Keratinocyte (primary cell): Measurements from ENCODE around the gene MAP2K5. TPM values are rescaled to one million over a fixed set of nuclear protein-coding genes. Genes with fewer than 3 reads are reported as not detected.
A peak's percentile ranks its signal among the peaks of the same experiment; 100 is the strongest.

Experiments
- DNase-seq: peaks from one replicate; pipeline ENCODE4 v3.0.0-alpha.2; 2011; ENCODE audit warnings: low read depth, missing footprints, low spot score
- FAIRE-seq: peaks from 2 replicates; lab custom pipeline; 2011; peaks lifted over from hg19 to GRCh38; lab: Jason Lieb, UNC
- H2AFZ ChIP-seq: 2 replicates; pipeline ENCODE4 v1.6.0; 2012; ENCODE audit warnings: low read length, control low read depth, inconsistent platforms; ENCODE audit not compliant: control insufficient read depth
- H3K27ac ChIP-seq: 2 replicates; pipeline ENCODE4 v1.5.1; 2011; ENCODE audit warnings: low read length; ENCODE audit not compliant: control insufficient read depth, insufficient read depth
- H3K27me3 ChIP-seq: 3 replicates; pipeline ENCODE4 v1.6.0; 2011; ENCODE audit warnings: low read length; ENCODE audit not compliant: control insufficient read depth, insufficient read depth; ENCODE audit errors: extremely low read depth
- H3K36me3 ChIP-seq, 2 experiments: 2 replicates in 1 of 2; 3 replicates in 1 of 2; pipeline ENCODE4 v1.5.1; 2011; ENCODE audit warnings: low read length in 2 of 2, mild to moderate bottlenecking in 1 of 2; ENCODE audit not compliant: control insufficient read depth in 2 of 2, insufficient read depth in 2 of 2; ENCODE audit errors: extremely low read depth in 1 of 2
- H3K4me1 ChIP-seq: 3 replicates; pipeline ENCODE4 v1.5.1; 2011; ENCODE audit warnings: low read length; ENCODE audit not compliant: control insufficient read depth, insufficient read depth; ENCODE audit errors: extremely low read depth
- H3K4me2 ChIP-seq: 3 replicates; pipeline ENCODE4 v1.6.0; 2011; ENCODE audit warnings: low read depth, low read length; ENCODE audit not compliant: control insufficient read depth, insufficient read depth; ENCODE audit errors: extremely low read depth
- H3K4me3 ChIP-seq, 3 experiments: fragments of 200-600 bp in 1 of 3; sonication (generic) in 1 of 3; 2 replicates in 2 of 3; 3 replicates in 1 of 3; pipeline ENCODE4 v1.5.1; 2011 to 2016; ENCODE audit warnings: low read length in 3 of 3, mild to moderate bottlenecking in 3 of 3, control low read depth in 2 of 3, inconsistent platforms in 1 of 3, low read depth in 1 of 3, mixed read lengths in 1 of 3, mixed run types in 1 of 3, moderate library complexity in 1 of 3; ENCODE audit not compliant: control insufficient read depth in 2 of 3, insufficient read depth in 2 of 3; ENCODE audit errors: extremely low read depth in 1 of 3
- H3K79me2 ChIP-seq: 2 replicates; pipeline ENCODE4 v1.6.0; 2012; ENCODE audit warnings: low read length; ENCODE audit not compliant: control insufficient read depth, insufficient read depth
- H3K9ac ChIP-seq: 3 replicates; pipeline ENCODE4 v1.6.0; 2011; ENCODE audit warnings: low read length; ENCODE audit not compliant: control insufficient read depth, insufficient read depth; ENCODE audit errors: extremely low read depth
- H3K9me1 ChIP-seq: 3 replicates; pipeline ENCODE4 v1.6.0; 2011; ENCODE audit warnings: low read length; ENCODE audit not compliant: control insufficient read depth, insufficient read depth; ENCODE audit errors: extremely low read depth
- H3K9me3 ChIP-seq: 2 replicates; pipeline ENCODE4 v1.5.1; 2012; ENCODE audit warnings: low read depth, low read length; ENCODE audit not compliant: control insufficient read depth
- H4K20me1 ChIP-seq: 3 replicates; pipeline ENCODE4 v1.6.0; 2011; ENCODE audit warnings: low read length; ENCODE audit not compliant: control insufficient read depth, insufficient read depth; ENCODE audit errors: extremely low read depth
- CTCF ChIP-seq, 3 experiments: IDR thresholded peaks in 1 of 3; conservative IDR thresholded peaks in 1 of 3; optimal IDR thresholded peaks in 1 of 3; 2 replicates in 2 of 3; 3 replicates in 1 of 3; pipeline versions ENCODE3 to v1.5.1; 2011; ENCODE audit warnings: low read length in 3 of 3, mild to moderate bottlenecking in 3 of 3, moderate library complexity in 2 of 3, control low read depth in 1 of 3, inconsistent platforms in 1 of 3; ENCODE audit not compliant: insufficient read depth in 2 of 3; ENCODE audit errors: extremely low read depth in 1 of 3
- EZH2 ChIP-seq: IDR thresholded peaks from one replicate; pipeline ENCODE4 v1.6.1; 2012; ENCODE audit warnings: inconsistent platforms, mild to moderate bottlenecking, low read length, moderate library complexity
- dilution Hi-C: fragments of 300-500 bp; cut with MboI; formaldehyde crosslinking; loops from one replicate; pipeline ENCODE4 v1.7.0; 2020; ENCODE audit warnings: low sequenced_read_pairs; ENCODE audit not compliant: extremely low pct_ligation_motif_present
- polyA plus RNA-seq, 5 experiments: library from polyadenylated mRNA; depleted of rRNA in 3 of 5; stranded (reverse) in 3 of 5; stranded (forward) in 1 of 5; unstranded in 1 of 5; fragments of >200 nt; gene quantifications; 1 replicate in 1 of 5; 2 replicates in 3 of 5; 3 replicates in 1 of 5; pipeline versions ENCODE4 v1.2.1 to v1.2.3, GENCODE V29; 2011 to 2012; ENCODE audit warnings: missing spikeins in 2 of 5, low read depth in 1 of 5, low replicate concordance in 1 of 5

The MAP2K5 gene
- polyA plus RNA-seq, 1 donor (not counting 4 experiments of a cell fraction or from before 2014, with no cell fraction given) = 3.6 TPM

- no peaks in the 10 kb centered on the region for H3K36me3 ChIP-seq
- dilution Hi-C loops = no loop called here
- H4K20me1 ChIP-seq = no peaks in the 10 kb centered on the region
- no peaks in the 10 kb centered on the region for H3K4me1 ChIP-seq
- no peak overlapping the region for H3K27ac ChIP-seq
- no peak overlapping the region for H3K9ac ChIP-seq
- H3K4me2 ChIP-seq = no peak overlapping the region
- no peak overlapping the region for H2AFZ ChIP-seq
- FAIRE-seq (no peak), DNase-seq (no peak)
- H3K4me3 ChIP-seq = no peak overlapping the region
- H3K9me1 ChIP-seq = no peaks in the 10 kb centered on the region
- TF ChIP-seq EZH2 = no peak
- TF ChIP-seq CTCF (optimal IDR thresholded peaks at IDR 0.05 in 1 of 3, IDR thresholded peaks at IDR 0.05 in 1 of 3, conservative IDR thresholded peaks at IDR 0.05 in 1 of 3; ENCODE audit: extremely low read depth in 1 of 3, insufficient read depth in 2 of 3, low read length in 3 of 3) = no peak
- peaks cover 3% of the 10 kb centered on the region for H3K9me3 ChIP-seq
- H3K27me3 ChIP-seq = no peaks in the 10 kb centered on the region
- no peaks in the 10 kb centered on the region for H3K79me2 ChIP-seq
Observed at GRCh38 chr15:67678993-67679392, 136.5 kb downstream of the MAP2K5 start.

GRCh38 chr15:67680641-67681040 is 138.1 kb downstream of the MAP2K5 start:
- no peaks in the 10 kb centered on the region for H3K4me1 ChIP-seq
- H3K4me2 ChIP-seq = no peak overlapping the region
- no peak overlapping the region for H3K9ac ChIP-seq
- no peaks in the 10 kb centered on the region for H4K20me1 ChIP-seq
- peaks cover 3% of the 10 kb centered on the region for H3K9me3 ChIP-seq
- no peaks in the 10 kb centered on the region for H3K36me3 ChIP-seq
- no peaks in the 10 kb centered on the region for H3K79me2 ChIP-seq
- H2AFZ ChIP-seq = no peak overlapping the region
- peak; percentile 39 for FAIRE-seq
- TF ChIP-seq EZH2 (no peak), CTCF (optimal IDR thresholded peaks at IDR 0.05 in 1 of 3, IDR thresholded peaks at IDR 0.05 in 1 of 3, conservative IDR thresholded peaks at IDR 0.05 in 1 of 3; ENCODE audit: extremely low read depth in 1 of 3, insufficient read depth in 2 of 3, low read length in 3 of 3) (no peak)
- H3K4me3 ChIP-seq = no peak overlapping the region
- H3K27ac ChIP-seq = no peak overlapping the region
- DNase-seq = no peak
- H3K27me3 ChIP-seq = no peaks in the 10 kb centered on the region
- no peaks in the 10 kb centered on the region for H3K9me1 ChIP-seq
- dilution Hi-C loops = no loop called here
